ENCODE data around the gene SLC17A6.
A peak's percentile ranks its signal among the peaks of the same experiment; 100 is the strongest.

Gene SLC17A6

GRCh38 chr11:22337596-22338485 is at the start of gene SLC17A6:
Gene SLC17A6, plus strand, starts transcription at chr11:22338381. Its CDS starts 153 bp downstream, at chr11:22338534.
- no peak for DNase-seq

DNA sequence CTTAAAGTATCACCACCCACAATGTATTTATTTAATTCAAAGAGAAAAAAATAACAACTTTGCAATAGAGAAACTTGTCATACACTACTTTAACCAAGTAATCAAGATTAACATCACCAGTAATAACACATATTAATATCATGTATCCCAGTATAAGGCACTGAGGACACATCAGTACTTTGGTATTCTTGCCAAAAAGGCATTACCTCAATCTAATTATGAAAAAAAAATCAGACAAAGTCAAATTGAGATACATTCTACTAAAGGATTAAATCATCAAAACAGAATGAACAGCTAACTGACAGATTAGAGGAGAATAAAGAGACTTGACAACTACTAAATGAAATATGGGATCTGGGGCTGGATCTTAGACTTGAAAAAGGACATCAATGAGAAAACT is 35.8 kb upstream of the SLC17A6 start:
- DNase-seq = no peak

- peak; percentile 72 for DNase-seq
These were observed 33.7 kb upstream of the SLC17A6 start for GRCh38 chr11:22304337-22304961.

GRCh38 chr11:22317656-22318055 is 20.5 kb upstream of the SLC17A6 start:
- DNase-seq = no peak

DNA sequence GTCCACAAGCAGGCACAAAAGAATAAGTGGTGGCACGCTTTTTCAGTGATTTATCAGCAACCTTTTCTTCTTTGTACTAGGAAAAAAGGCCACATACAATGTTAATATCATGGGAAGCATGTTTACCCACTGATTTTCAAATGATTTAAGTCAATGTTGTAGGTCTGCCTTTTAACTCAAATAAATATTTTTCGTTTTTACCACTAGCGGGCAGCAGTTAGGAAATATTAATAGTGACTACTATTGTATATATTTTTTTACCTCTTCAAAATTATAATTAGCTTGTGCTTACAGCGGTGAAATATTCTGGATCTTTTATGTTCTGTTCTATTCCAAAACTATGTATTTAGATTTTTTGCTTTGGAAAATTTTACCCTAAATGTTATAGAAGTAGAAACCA is 6.4 kb upstream of the SLC17A6 start:
- DNase-seq = no peak

- DNase-seq = no peak
These were observed 1.6 kb upstream of the SLC17A6 start for GRCh38 chr11:22336587-22336986.

GRCh38 chr11:22339611-22340010 is 1.4 kb downstream of the SLC17A6 start:
- DNase-seq = no peak

DNA sequence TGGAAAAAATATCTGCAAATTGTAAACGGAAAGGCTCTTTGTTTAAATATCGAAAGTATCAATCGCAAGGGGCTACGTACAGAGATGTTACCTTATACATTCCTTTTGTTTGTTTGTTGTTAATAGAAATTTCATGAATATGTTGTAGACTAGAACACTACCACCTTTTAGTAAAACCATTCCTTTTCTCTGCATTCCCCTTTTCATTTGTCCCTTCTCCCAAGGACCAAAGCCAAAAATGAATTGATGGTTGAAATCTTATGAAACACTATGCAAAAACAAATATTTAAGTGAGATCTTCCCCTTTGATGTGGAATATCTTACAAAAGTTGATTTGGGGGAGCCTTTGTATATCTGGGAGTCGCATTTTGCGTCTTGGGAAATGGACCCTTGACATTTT is 2.1 kb downstream of the SLC17A6 start:
- DNase-seq = no peak

DNA sequence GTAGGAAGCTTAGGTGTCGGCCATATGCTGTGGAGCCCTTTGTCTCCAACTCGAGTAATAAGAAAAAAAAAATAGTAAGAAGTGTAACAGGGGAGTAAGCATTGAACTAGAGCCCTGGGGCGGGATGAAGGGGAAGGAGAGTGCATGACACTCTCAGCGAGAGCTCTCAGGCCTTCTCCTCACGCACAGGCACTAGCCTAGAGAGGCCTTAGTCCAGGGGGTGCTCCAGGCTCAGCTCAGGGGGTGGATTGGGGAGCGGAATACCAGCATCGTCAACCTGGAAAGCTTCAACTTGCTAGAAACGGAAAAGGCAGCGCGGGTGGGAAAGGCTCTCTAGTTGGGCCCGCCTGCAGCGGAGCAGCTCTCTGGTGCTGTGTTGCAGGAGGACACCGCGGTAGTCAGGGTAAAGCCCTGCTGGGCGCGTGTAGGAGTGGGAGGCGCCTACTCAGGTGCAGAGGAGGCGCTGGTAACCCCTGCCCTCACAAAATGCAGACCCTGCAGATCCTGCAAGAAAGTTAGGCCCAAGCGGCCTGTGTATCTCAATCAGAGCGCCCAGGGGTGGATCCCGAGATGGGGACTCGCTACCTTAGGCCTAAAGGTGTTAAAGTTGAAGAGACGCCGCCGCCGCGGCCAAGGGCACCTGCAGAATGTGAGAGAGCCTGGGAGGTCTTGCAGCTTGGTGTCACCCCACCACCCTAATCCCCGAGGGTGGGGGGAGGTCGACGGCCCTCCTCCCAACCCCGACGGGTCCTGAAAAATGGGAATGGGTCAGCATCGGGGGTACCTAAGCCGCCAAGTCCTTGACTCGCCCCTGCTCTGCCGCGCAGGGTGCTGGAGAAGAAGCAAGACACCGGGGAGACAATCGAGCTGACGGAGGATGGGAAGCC is 2.8 kb downstream of the SLC17A6 start:
- DNase-seq = no peak

DNA sequence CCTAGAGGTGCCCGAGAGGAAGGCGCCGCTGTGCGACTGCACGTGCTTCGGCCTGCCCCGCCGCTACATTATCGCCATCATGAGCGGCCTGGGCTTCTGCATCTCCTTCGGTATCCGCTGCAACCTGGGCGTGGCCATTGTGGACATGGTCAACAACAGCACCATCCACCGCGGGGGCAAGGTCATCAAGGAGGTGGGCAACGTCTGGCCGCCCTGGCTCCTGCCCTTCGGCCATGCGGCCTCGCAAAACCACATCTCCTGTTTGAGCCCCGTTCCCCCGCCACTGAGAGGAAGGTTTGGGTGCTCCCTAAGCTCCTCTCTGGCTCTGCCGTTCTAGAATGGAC is 3.4 kb downstream of the SLC17A6 start:
- DNase-seq = no peak

- DNase-seq = no peak
These were observed 4.2 kb downstream of the SLC17A6 start for GRCh38 chr11:22342211-22343031.

GRCh38 chr11:22343032-22343324 is 4.8 kb downstream of the SLC17A6 start:
- no peak for DNase-seq

DNA sequence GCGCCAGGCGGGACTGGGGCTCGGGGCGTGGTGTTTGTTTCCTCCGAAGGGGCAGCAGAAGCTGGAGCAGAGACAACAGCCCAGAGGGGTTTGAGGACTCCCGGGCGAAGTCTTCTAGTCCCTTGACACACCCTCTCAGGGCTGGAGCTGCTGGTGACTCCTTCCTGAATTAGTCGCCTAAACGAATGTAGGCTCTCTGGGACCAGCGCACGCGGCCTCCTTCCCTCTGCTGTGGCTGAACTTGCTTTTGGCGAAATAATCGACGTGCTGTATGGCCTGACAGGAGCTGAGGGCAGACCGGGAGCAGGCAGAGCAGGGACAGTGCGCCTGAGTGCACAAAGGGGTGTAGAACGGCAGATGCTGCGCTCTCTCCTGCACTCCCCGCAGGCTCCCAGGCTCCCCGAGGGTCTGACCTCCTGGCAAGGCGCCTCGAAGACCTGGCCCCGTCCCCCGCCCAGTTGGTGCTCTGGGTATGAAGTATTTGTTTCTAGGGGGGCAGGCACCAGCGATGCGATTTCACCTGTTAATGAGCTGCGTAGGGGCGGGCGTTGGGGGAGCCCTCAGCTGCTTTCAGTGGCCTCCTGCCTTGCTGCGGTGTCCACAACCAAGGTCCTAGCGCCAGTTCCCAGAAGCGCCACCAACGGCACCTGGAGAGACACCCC is 5.3 kb downstream of the SLC17A6 start:
- no peak for DNase-seq

GRCh38 chr11:22344081-22344480 is 5.9 kb downstream of the SLC17A6 start:
- no peak for DNase-seq

DNA sequence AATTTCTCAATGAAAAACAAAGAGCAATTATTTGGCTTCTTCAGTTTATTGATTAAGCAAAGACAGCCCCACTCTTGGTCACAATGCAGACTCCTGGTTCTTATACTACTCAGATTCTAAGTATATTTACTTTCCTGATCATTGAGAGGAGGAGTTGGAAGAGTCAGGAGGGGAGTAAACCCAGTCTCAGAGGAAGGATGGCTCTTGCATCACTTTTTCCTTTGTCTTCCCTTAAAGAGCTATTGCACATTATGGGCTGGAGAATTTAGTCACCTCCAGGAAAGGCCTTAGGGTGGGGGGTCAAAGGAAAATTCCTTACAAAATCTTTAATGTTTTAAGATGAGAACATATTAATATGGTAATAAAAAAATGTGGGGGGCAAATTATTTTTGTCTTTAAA is 8.1 kb downstream of the SLC17A6 start:
- DNase-seq = no peak

- no peak for DNase-seq
These were observed 9.8 kb downstream of the SLC17A6 start for GRCh38 chr11:22347857-22348487.

GRCh38 chr11:22349491-22349890 is 11.3 kb downstream of the SLC17A6 start:
- no peak for DNase-seq

DNA sequence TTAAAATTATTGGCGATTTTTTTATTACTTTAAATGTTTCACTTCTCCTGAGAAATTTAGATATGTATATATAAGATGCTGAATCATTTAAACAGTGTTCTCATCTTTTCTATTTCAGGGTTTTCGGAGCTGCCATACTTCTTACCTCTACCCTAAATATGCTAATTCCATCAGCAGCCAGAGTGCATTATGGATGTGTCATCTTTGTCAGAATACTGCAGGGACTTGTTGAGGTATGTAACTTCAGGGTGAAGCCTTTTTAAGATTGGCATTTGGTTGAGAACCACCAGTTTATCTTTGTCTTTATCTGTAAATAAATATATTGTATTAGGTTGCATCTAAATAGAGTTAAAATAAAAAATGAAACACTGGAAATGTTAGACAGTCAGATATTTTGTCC is 21.1 kb downstream of the SLC17A6 start:
- DNase-seq = no peak

DNA sequence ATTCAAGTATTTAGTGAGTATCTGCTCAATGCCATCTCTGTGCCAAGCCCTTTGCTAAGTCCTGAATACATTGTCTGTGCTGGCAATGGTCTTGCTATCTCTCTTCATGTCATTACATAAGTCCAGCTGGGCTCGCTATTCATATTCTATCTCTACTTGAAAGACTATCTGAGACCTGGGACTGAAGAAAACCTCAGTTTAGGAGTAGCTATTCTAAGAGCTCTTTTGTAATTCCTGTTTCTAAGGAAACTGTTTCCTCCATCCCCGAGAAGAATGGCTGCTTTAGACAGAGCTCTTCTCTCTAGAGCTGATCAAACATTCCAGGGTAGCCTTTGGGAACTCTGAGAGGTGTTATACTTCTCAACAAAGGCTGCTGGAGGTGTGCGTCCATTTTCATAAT is 33.0 kb downstream of the SLC17A6 start:
- no peak for DNase-seq

DNA sequence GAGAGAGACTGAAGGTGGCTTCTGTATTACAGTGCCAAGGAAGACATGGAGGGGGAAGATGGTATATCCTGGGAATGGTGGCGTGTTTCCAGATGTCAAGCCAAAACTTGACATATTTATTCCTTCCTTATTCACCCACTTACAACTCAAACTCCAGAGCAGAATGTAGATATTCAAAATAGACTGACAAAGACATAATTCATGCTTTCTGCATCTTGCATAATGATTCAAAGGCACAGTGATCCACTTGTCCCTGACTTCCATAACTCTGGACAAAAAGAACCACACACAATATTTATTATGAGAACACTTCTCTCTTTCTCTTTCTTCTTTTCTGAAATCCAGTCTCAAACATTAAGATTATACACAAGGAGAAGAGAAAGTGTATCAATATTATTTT is 48.9 kb downstream of the SLC17A6 start:
- DNase-seq = no peak

- DNase-seq = no peak
These were observed 51.5 kb downstream of the SLC17A6 start for GRCh38 chr11:22389526-22390282.

All from NCI-H2029 treated with DMSO at 0.1 percent for 48 hours (cell line).